Colonic mucosa (tissue), 4 donors: Measurements from ENCODE around the gene MBLAC1. TPM values are rescaled to one million over a fixed set of nuclear protein-coding genes. Genes with fewer than 3 reads are reported as not detected.

Source experiments
- DNase-seq: peaks from one replicate; pipeline ENCODE4 v3.0.0-alpha.2; 2020
- H3K27ac ChIP-seq: fragments of 200-600 bp; one replicate; pipeline ENCODE4 v1.8.0; 2021
- H3K27me3 ChIP-seq: fragments of 200-600 bp; one replicate; pipeline ENCODE4 v1.8.0; 2021
- H3K36me3 ChIP-seq: fragments of 200-600 bp; one replicate; pipeline ENCODE4 v1.8.0; 2021
- H3K4me1 ChIP-seq: fragments of 200-600 bp; one replicate; pipeline ENCODE4 v1.8.0; 2021; ENCODE audit warnings: mild to moderate bottlenecking
- H3K4me3 ChIP-seq: fragments of 200-600 bp; one replicate; pipeline ENCODE4 v1.8.0; 2021
- H3K9ac ChIP-seq, 2 donors: one replicate each; pipeline ENCODE4 v1.7.0; 2013; ENCODE audit warnings: control low read depth in 2 of 2, low read depth in 2 of 2, low read length in 2 of 2
- H3K9me3 ChIP-seq: fragments of 200-600 bp; one replicate; pipeline ENCODE4 v1.8.0; 2021
- CTCF ChIP-seq: fragments of 200-600 bp; IDR thresholded peaks from one replicate; pipeline ENCODE4 v1.8.0; 2022; ENCODE audit warnings: antibody characterized with exemption, mild to moderate bottlenecking
- intact Hi-C: fragments of 100-400 bp; cut with DNase I; formaldehyde crosslinking; loops from one replicate; pipeline ENCODE4 v1.14.1; 2022
- total RNA-seq, 2 donors: library from RNA; stranded (reverse); fragmentation: NEBNext Ultra II Directional in 1 of 2; extraction: Animal tissue kit (Norgen Biotek cat#: 25700) in 1 of 2; gene quantifications; one replicate each; pipeline ENCODE4 v1.2.1, GENCODE V29; 2021
- donor health status: healthy.
- donor health status: DM: no; HTN: no; CAD: no.
- donor health status: DM: no; HTN: no; CAD: no.

Gene MBLAC1
- total RNA-seq, 2 donors from 2014 or later: 1.9 to 4.1 TPM

GRCh38 chr7:100100420-100101015 is 26.2 kb upstream of the MBLAC1 start:
- Histone ChIP-seq H3K4me1 (peaks cover 5% of the 10 kb centered on the region), H3K4me3 (peak overlapping the region; percentile 95), H3K27me3 (no peaks in the 10 kb centered on the region), H3K9ac (peak overlapping the region; percentile 40 to 91), H3K9me3 (no peaks in the 10 kb centered on the region), H3K27ac (peak overlapping the region; percentile 95), H3K36me3 (peaks cover 18% of the 10 kb centered on the region)
- intact Hi-C loops: no loop called here
- TF ChIP-seq CTCF: no peak
- DNase-seq: peak; percentile 91

GRCh38 chr7:100101016-100101862 is 25.5 kb upstream of the MBLAC1 start, which contains the start of the genes AP4M1 and MCM7:
AP4M1 (plus strand) TSS chr7:100101643; CDS start chr7:100101715, 72 bp downstream.
MCM7 (minus strand) TSS chr7:100101397; CDS start chr7:100101294, 103 bp downstream.
- peaks cover 11% of the 10 kb centered on the region for H3K36me3 ChIP-seq
- no peaks in the 10 kb centered on the region for H3K9me3 ChIP-seq
- intact Hi-C loops: no loop called here
- H3K27ac ChIP-seq: peak within 1 kb of the TSS; percentile 95
- peaks cover 5% of the 10 kb centered on the region for H3K4me1 ChIP-seq
- no peak for TF ChIP-seq CTCF
- DNase-seq: peak; percentile 99
- no peaks in the 10 kb centered on the region for H3K27me3 ChIP-seq
- H3K9ac ChIP-seq: peak within 1 kb of the TSS; percentile 72 to 91
- peak within 1 kb of the TSS; percentile 95 for H3K4me3 ChIP-seq

- no peak for TF ChIP-seq CTCF
- DNase-seq: no peak
- H3K36me3 ChIP-seq: peaks cover 3% of the 10 kb centered on the region
- H3K27ac ChIP-seq: no peak overlapping the region
- no peaks in the 10 kb centered on the region for H3K27me3 ChIP-seq
- peaks cover 5% of the 10 kb centered on the region for H3K4me1 ChIP-seq
- no peak overlapping the region for H3K9ac ChIP-seq
- intact Hi-C loops: no loop called here
- H3K4me3 ChIP-seq: no peak overlapping the region
- H3K9me3 ChIP-seq: no peaks in the 10 kb centered on the region
Measured at GRCh38 chr7:100102950-100103840, 23.6 kb upstream of the MBLAC1 start.

GRCh38 chr7:100105534-100105933 is 21.2 kb upstream of the MBLAC1 start:
- DNase-seq: no peak
- TF ChIP-seq CTCF: no peak
- Histone ChIP-seq H3K27me3 (no peaks in the 10 kb centered on the region), H3K27ac (no peak overlapping the region), H3K36me3 (no peaks in the 10 kb centered on the region), H3K9ac (no peak overlapping the region), H3K4me1 (no peaks in the 10 kb centered on the region), H3K9me3 (no peaks in the 10 kb centered on the region), H3K4me3 (no peak overlapping the region)
- intact Hi-C loops: no loop called here

GRCh38 chr7:100106633-100107032 is 20.1 kb upstream of the MBLAC1 start:
- TF ChIP-seq CTCF: no peak
- Histone ChIP-seq H3K27ac (no peak overlapping the region), H3K9me3 (no peaks in the 10 kb centered on the region), H3K27me3 (no peaks in the 10 kb centered on the region), H3K9ac (no peak overlapping the region), H3K4me3 (no peak overlapping the region), H3K4me1 (no peaks in the 10 kb centered on the region), H3K36me3 (no peaks in the 10 kb centered on the region)
- no peak for DNase-seq
- intact Hi-C loops: no loop called here
